H1 (cell line): ENCODE results near the gene KDM5A. TPM values are rescaled to one million over a fixed set of nuclear protein-coding genes. Genes with fewer than 3 reads are reported as not detected.

Experiments used
- CTCF ChIA-PET: fragments of 300-600 bp; sonication (Branson Sonifier 250); formaldehyde crosslinking; loops from one replicate; lab custom pipeline; 2021; ENCODE audit not compliant: partially characterized antibody; lab: Charles Lee
- POLR2A ChIA-PET: fragments of 300-600 bp; sonication (Branson Sonifier 250); formaldehyde crosslinking; loops from one replicate; lab custom pipeline; 2021; ENCODE audit warnings: inconsistent platforms; ENCODE audit not compliant: partially characterized antibody; lab: Charles Lee
- DNase-seq, 2 experiments: peaks; one replicate each; pipeline versions ENCODE4 v3.0.0 to v3.0.0-alpha.2; 2010 to 2022; ENCODE audit warnings: low spot score in 2 of 2, low read depth in 1 of 2, mixed read lengths in 1 of 2
- FAIRE-seq: peaks from 2 replicates; lab custom pipeline; 2011; peaks lifted over from hg19 to GRCh38; lab: Jason Lieb, UNC
- H2AFZ ChIP-seq: 2 replicates; pipeline ENCODE4 v1.8.1; 2012; ENCODE audit warnings: low read length, inconsistent platforms
- H2AK5ac ChIP-seq: 2 replicates; pipeline ENCODE4 v1.6.1; 2013; ENCODE audit warnings: low read depth, low read length
- H2BK120ac ChIP-seq: replicated peaks from 2 replicates; pipeline ENCODE3; 2013; ENCODE audit warnings: low read depth, low read length, inconsistent platforms
- H2BK12ac ChIP-seq: 2 replicates; pipeline ENCODE4 v1.6.1; 2013; ENCODE audit warnings: low read depth, low read length
- H2BK15ac ChIP-seq: 2 replicates; pipeline ENCODE4 v1.6.1; 2013; ENCODE audit warnings: low read length
- H2BK20ac ChIP-seq: 2 replicates; pipeline ENCODE4 v1.6.1; 2013; ENCODE audit warnings: low read length
- H2BK5ac ChIP-seq: 2 replicates; pipeline ENCODE4 v1.6.1; 2013; ENCODE audit warnings: low read depth, low read length
- H3K14ac ChIP-seq: 2 replicates; pipeline ENCODE4 v1.6.1; 2013; ENCODE audit warnings: inconsistent platforms; ENCODE audit not compliant: insufficient read length
- H3K18ac ChIP-seq: 2 replicates; pipeline ENCODE4 v1.6.1; 2013; ENCODE audit warnings: low read length; ENCODE audit errors: extremely low read depth
- H3K23ac ChIP-seq: 2 replicates; pipeline ENCODE4 v1.6.1; 2013; ENCODE audit warnings: inconsistent platforms; ENCODE audit not compliant: insufficient read length
- H3K23me2 ChIP-seq: 2 replicates; pipeline ENCODE4 v1.6.1; 2013; ENCODE audit warnings: low read depth, low read length
- H3K27ac ChIP-seq: 2 replicates; pipeline ENCODE4 v1.6.1; 2011; ENCODE audit warnings: low read depth, low read length, inconsistent platforms
- H3K27me3 ChIP-seq, 4 experiments: replicated peaks in 1 of 4; 1 replicate in 1 of 4; 2 replicates in 3 of 4; pipeline versions ENCODE4 v1.6.1 to v1.8.1; 2011 to 2013; ENCODE audit warnings: low read length in 3 of 4, mild to moderate bottlenecking in 3 of 4, inconsistent platforms in 2 of 4, mixed read lengths in 2 of 4, moderate library complexity in 1 of 4; ENCODE audit not compliant: control insufficient read depth in 3 of 4, insufficient read depth in 3 of 4; ENCODE audit errors: extremely low read depth in 1 of 4
- H3K36me3 ChIP-seq, 4 experiments: 2 replicates each; pipeline versions ENCODE4 v1.6.1 to v1.8.1; 2011 to 2013; ENCODE audit warnings: mild to moderate bottlenecking in 4 of 4, low read length in 3 of 4, moderate library complexity in 2 of 4, control low read depth in 1 of 4, inconsistent platforms in 1 of 4; ENCODE audit not compliant: insufficient read depth in 4 of 4, control insufficient read depth in 2 of 4
- H3K4ac ChIP-seq: replicated peaks from 2 replicates; pipeline ENCODE3; 2013; ENCODE audit warnings: low read length, low read depth, mixed read lengths, inconsistent platforms; ENCODE audit not compliant: insufficient read length
- H3K4me1 ChIP-seq, 4 experiments: replicated peaks in 1 of 4; 1 replicate in 1 of 4; 2 replicates in 3 of 4; pipeline versions ENCODE4 v1.6.1 to v1.8.1; 2011 to 2013; ENCODE audit warnings: low read length in 3 of 4, inconsistent platforms in 2 of 4, mixed read lengths in 1 of 4; ENCODE audit not compliant: insufficient read depth in 4 of 4, control insufficient read depth in 3 of 4
- H3K4me2 ChIP-seq, 2 experiments: 2 replicates each; pipeline versions ENCODE4 v1.6.1 to v1.8.1; 2011 to 2013; ENCODE audit warnings: low read depth in 2 of 2, low read length in 2 of 2, control low read depth in 1 of 2, inconsistent platforms in 1 of 2, mild to moderate bottlenecking in 1 of 2; ENCODE audit not compliant: insufficient read depth in 1 of 2
- H3K4me3 ChIP-seq, 4 experiments: fragments of 200-600, 300-600 bp in 1 of 4; sonication (generic), shearing (Covaris generic), sonication (Bioruptor Twin) in 1 of 4; 2 replicates each; pipeline versions ENCODE4 v1.5.1 to v1.8.1; 2011 to 2016; ENCODE audit warnings: low read length in 4 of 4, low read depth in 3 of 4, control low read depth in 2 of 4, inconsistent platforms in 2 of 4, mild to moderate bottlenecking in 2 of 4, mixed read lengths in 1 of 4, moderate library complexity in 1 of 4; ENCODE audit not compliant: insufficient read depth in 2 of 4; ENCODE audit errors: extremely low read depth in 1 of 4
- H3K56ac ChIP-seq: replicated peaks from 2 replicates; pipeline ENCODE3; 2013; ENCODE audit warnings: low read depth, mild to moderate bottlenecking, mixed read lengths, low read length, inconsistent platforms; ENCODE audit not compliant: insufficient read length
- H3K79me1 ChIP-seq: 2 replicates; pipeline ENCODE4 v1.6.1; 2013; ENCODE audit warnings: low read depth, low read length, control low read depth
- H3K79me2 ChIP-seq, 2 experiments: 2 replicates each; pipeline versions ENCODE4 v1.6.1 to v1.8.1; 2012 to 2013; ENCODE audit warnings: low read length in 2 of 2, mild to moderate bottlenecking in 2 of 2, inconsistent platforms in 1 of 2; ENCODE audit not compliant: insufficient read depth in 2 of 2, control insufficient read depth in 1 of 2
- H3K9ac ChIP-seq, 4 experiments: replicated peaks in 1 of 4; 1 replicate in 1 of 4; 2 replicates in 3 of 4; pipeline versions ENCODE4 v1.6.1 to v1.8.1; 2011 to 2013; ENCODE audit warnings: low read depth in 3 of 4, low read length in 3 of 4, control low read depth in 2 of 4, mild to moderate bottlenecking in 2 of 4, moderate library complexity in 2 of 4, inconsistent platforms in 1 of 4; ENCODE audit errors: extremely low read depth in 1 of 4
- H3K9me3 ChIP-seq, 2 experiments: 2 replicates each; pipeline versions ENCODE4 v1.6.1 to v1.8.1; 2012 to 2013; ENCODE audit warnings: mild to moderate bottlenecking in 2 of 2, moderate library complexity in 2 of 2, control low read depth in 1 of 2, inconsistent platforms in 1 of 2, low read depth in 1 of 2, low read length in 1 of 2, mixed read lengths in 1 of 2; ENCODE audit not compliant: insufficient read depth in 2 of 2
- H4K20me1 ChIP-seq, 2 experiments: replicated peaks in 1 of 2; 2 replicates each; pipeline versions ENCODE3 to v1.8.1; 2011 to 2013; ENCODE audit warnings: inconsistent platforms in 2 of 2, low read length in 2 of 2, mild to moderate bottlenecking in 1 of 2; ENCODE audit not compliant: insufficient read depth in 2 of 2, control insufficient read depth in 1 of 2
- H4K5ac ChIP-seq: 2 replicates; pipeline ENCODE4 v1.6.1; 2013; ENCODE audit warnings: low read length, low read depth, mixed read lengths, inconsistent platforms; ENCODE audit not compliant: insufficient read length
- H4K8ac ChIP-seq: 2 replicates; pipeline ENCODE4 v1.8.0; 2013; ENCODE audit warnings: mild to moderate bottlenecking, moderate library complexity, low read length, inconsistent platforms; ENCODE audit not compliant: insufficient read depth; ENCODE audit errors: extremely low read depth
- H4K91ac ChIP-seq: replicated peaks from 2 replicates; pipeline ENCODE3; 2013; ENCODE audit warnings: low read length, mixed read lengths, inconsistent platforms; ENCODE audit not compliant: insufficient read length
- ASH2L ChIP-seq: fragments of 200-600, 300-600 bp; sonication (generic); IDR thresholded peaks from one replicate; pipeline ENCODE4 v1.7.1; 2017; ENCODE audit warnings: low read length
- EP300 ChIP-seq, 2 experiments: IDR thresholded peaks; 1 replicate in 1 of 2; 2 replicates in 1 of 2; pipeline ENCODE4 v1.6.1; 2011 to 2012; ENCODE audit warnings: low read depth in 2 of 2, low read length in 2 of 2, mild to moderate bottlenecking in 2 of 2, borderline replicate concordance in 1 of 2, inconsistent platforms in 1 of 2, moderate library complexity in 1 of 2
- GABPA ChIP-seq: IDR thresholded peaks from 2 replicates; pipeline ENCODE4 v1.6.1; 2011; ENCODE audit warnings: mild to moderate bottlenecking, low read length, moderate library complexity, borderline replicate concordance; ENCODE audit not compliant: insufficient read depth
- GTF2F1 ChIP-seq: IDR thresholded peaks from 2 replicates; pipeline ENCODE4 v1.6.1; 2012; ENCODE audit warnings: low read depth, low read length, improper control_type of control experiment, borderline replicate concordance
- HDAC6 ChIP-seq: IDR thresholded peaks from one replicate; pipeline ENCODE4 v1.7.1; 2012; ENCODE audit warnings: low read depth, mild to moderate bottlenecking, inconsistent platforms, low read length, moderate library complexity
- POLR2A ChIP-seq, 2 experiments: IDR thresholded peaks; 1 replicate in 1 of 2; 2 replicates in 1 of 2; pipeline ENCODE4 v1.6.1; 2011; ENCODE audit warnings: low read depth in 2 of 2, low read length in 2 of 2, mild to moderate bottlenecking in 2 of 2; ENCODE audit errors: control extremely low read depth in 1 of 2
- SP1 ChIP-seq: IDR thresholded peaks from 2 replicates; pipeline ENCODE4 v1.6.1; 2011; ENCODE audit warnings: low read depth, low read length
- TCF12 ChIP-seq: IDR thresholded peaks from 2 replicates; pipeline ENCODE4 v1.6.1; 2011; ENCODE audit warnings: low read depth, mild to moderate bottlenecking, low read length
- ZNF274 ChIP-seq: IDR thresholded peaks from 2 replicates; pipeline ENCODE4 v1.7.0; 2012; ENCODE audit warnings: low read length, borderline replicate concordance; ENCODE audit errors: extremely low read depth
- WGBS, 2 experiments: shearing (Covaris generic) in 1 of 2; methylation state at CpG; one replicate each; pipeline versions ENCODE4 v1.1.6 to v1.1.7; 2013 to 2015; ENCODE audit warnings: low lambda C conversion rate in 2 of 2, mixed read lengths in 2 of 2, inconsistent platforms in 1 of 2, low coverage in 1 of 2, missing lambda C conversion rate in 1 of 2; ENCODE audit not compliant: insufficient replicate concordance in 2 of 2, insufficient coverage in 1 of 2, insufficient read length in 1 of 2; ENCODE audit errors: extremely low coverage in 1 of 2, missing lambda C conversion rate in 1 of 2; 5-methylcytosine and 5-hydroxymethylcytosine counted together
- polyA plus RNA-seq, 7 experiments: library from polyadenylated mRNA; depleted of rRNA in 3 of 7; stranded (reverse) in 5 of 7; unstranded in 2 of 7; fragments of >200 nt in 5 of 7; fragments of 200-250 nt in 2 of 7; gene quantifications; 1 replicate in 5 of 7; 2 replicates in 1 of 7; 4 replicates in 1 of 7; pipeline versions ENCODE4 v1.2.1 to v1.2.3, GENCODE V29; 2011 to 2013; ENCODE audit warnings: missing spikeins in 2 of 7, mixed read lengths in 2 of 7
- total RNA-seq: library from RNA; stranded (reverse); fragmentation: NEBNext Ultra II Directional; extraction: Animal tissue kit (Norgen Biotek cat#: 25700); gene quantifications from 2 replicates; pipeline ENCODE4 v1.2.1, GENCODE V29; 2021
- TF ChIP-seq, protein P1 (sequence below): IDR thresholded peaks from 2 replicates; pipeline ENCODE4 v1.6.1; 2011; ENCODE audit warnings: low read length, improper control_type of control experiment

The KDM5A gene
- total and polyA plus RNA-seq, 2 of the 8 experiments (the other 6 are each of a cell fraction or from before 2014, with no cell fraction given), result 6.3 to 36.9 TPM

DNA sequence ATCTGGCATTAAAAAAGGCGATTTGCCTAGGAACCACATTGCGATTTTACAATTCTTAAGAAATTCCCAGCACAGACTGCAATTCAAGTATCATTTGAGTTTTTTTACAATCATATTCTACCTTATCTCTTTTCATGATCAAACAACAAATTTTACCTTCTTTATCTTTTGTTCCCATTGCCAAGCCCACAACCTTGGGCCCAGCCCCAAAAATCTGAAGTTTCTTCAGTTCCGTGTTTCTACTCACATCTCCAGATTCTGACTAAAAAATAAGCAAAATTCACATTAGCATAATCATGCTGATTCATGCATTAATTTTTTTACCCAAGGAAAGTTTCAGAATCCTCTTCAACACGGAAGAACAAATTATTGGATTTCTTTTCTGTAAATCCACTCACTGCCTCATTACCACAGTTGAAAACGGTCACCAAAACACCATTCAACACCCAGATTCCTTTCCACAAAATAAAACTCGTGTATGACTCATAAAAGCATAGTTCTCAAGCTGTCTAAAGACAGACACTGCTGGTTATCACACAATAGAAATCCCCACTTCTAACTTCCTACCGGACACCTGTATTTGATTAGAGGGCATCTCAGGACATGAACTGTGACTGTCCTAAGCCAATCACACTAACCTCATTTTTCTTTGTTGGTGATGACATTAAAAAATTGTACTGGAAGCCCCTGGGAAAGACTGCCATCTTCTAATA, 32.7 kb downstream of the KDM5A start:
- Histone ChIP-seq H2BK20ac (no peak overlapping the region), H4K5ac (no peak overlapping the region), H3K23me2 (no peaks in the 10 kb centered on the region), H4K8ac (no peak overlapping the region), H3K27ac (no peak overlapping the region), H3K27me3 (no peaks in the 10 kb centered on the region), H3K36me3 (peaks cover 2 to 57% (median 22%) of the 10 kb centered on the region in 4 experiments), H4K91ac (no peak overlapping the region), H3K4me3 (no peak overlapping the region), H3K56ac (no peak overlapping the region), H3K4me2 (no peak overlapping the region), H2BK15ac (no peak overlapping the region)
- WGBS, 2 experiments, result 88% methylated on average over 7 of the region's 7 CpGs; no CpG with 5 or more reads in 1 of the 2 experiments
- FAIRE-seq, result no peak
- CTCF ChIA-PET, result no interaction called here
- TF ChIP-seq GTF2F1 (no peak), GABPA (no peak), HDAC6 (no peak), POLR2A (IDR thresholded peaks at IDR 0.05; ENCODE audit: control extremely low read depth in 1 of 2, low read depth in 2 of 2, low read length in 2 of 2) (no peak), TCF12 (no peak), SP1 (no peak), ZNF274 (no peak), ASH2L (no peak), EP300 (IDR thresholded peaks at IDR 0.05; ENCODE audit: borderline replicate concordance in 1 of 2, low read depth in 2 of 2, low read length in 2 of 2) (no peak)
- TF ChIP-seq, protein P1, sequence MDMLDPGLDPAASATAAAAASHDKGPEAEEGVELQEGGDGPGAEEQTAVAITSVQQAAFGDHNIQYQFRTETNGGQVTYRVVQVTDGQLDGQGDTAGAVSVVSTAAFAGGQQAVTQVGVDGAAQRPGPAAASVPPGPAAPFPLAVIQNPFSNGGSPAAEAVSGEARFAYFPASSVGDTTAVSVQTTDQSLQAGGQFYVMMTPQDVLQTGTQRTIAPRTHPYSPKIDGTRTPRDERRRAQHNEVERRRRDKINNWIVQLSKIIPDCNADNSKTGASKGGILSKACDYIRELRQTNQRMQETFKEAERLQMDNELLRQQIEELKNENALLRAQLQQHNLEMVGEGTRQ, result no peak
- TF ChIP-seq, all 59 proteins: peak for 0
- Histone ChIP-seq H2AK5ac (no peak overlapping the region), H2AFZ (no peak overlapping the region), H3K79me1 (no peaks in the 10 kb centered on the region), H2BK120ac (no peak overlapping the region), H3K18ac (no peak overlapping the region), H3K4me1 (no peaks in the 10 kb centered on the region), H3K14ac (no peak overlapping the region), H3K79me2 (no peaks in the 10 kb centered on the region), H3K9me3 (peaks cover 4 to 5% of the 10 kb centered on the region in 2 experiments; a peak in 2 of 4 replicates), H2BK12ac (no peak overlapping the region), H3K4ac (no peak overlapping the region), H4K20me1 (no peaks in the 10 kb centered on the region), H3K23ac (no peak overlapping the region), H3K9ac (no peak overlapping the region), H2BK5ac (no peak overlapping the region)
- DNase-seq, result no peak
- POLR2A ChIA-PET, result no interaction called here
